Small intestine (tissue), 7 donors: ENCODE results near the gene RARRES2. TPM values are rescaled to one million over a fixed set of nuclear protein-coding genes. Genes with fewer than 3 reads are reported as not detected.
A peak's percentile ranks its signal among the peaks of the same experiment; 100 is the strongest.

Source experiments
- DNase-seq, 2 donors: peaks; one replicate each; pipeline versions ENCODE4 v3.0.0 to v3.0.0-alpha.2; 2013
- FAIRE-seq: peaks from 2 replicates; lab custom pipeline; 2012; peaks lifted over from hg19 to GRCh38; lab: Jason Lieb, UNC
- H3K27ac ChIP-seq, 3 donors: one replicate each; pipeline ENCODE4 v1.5.1; 2013; ENCODE audit warnings: low read length in 2 of 3, mild to moderate bottlenecking in 2 of 3, control low read depth in 1 of 3, inconsistent platforms in 1 of 3, low read depth in 1 of 3, moderate library complexity in 1 of 3
- H3K27me3 ChIP-seq, 3 donors: one replicate each; pipeline ENCODE4 v1.6.1; 2013; ENCODE audit warnings: low read length in 3 of 3, inconsistent platforms in 1 of 3; ENCODE audit not compliant: control insufficient read depth in 3 of 3, insufficient read depth in 3 of 3
- H3K36me3 ChIP-seq, 3 donors: one replicate each; pipeline ENCODE4 v1.6.1; 2013; ENCODE audit warnings: low read length in 3 of 3, inconsistent platforms in 1 of 3, low read depth in 1 of 3, mild to moderate bottlenecking in 1 of 3, moderate library complexity in 1 of 3; ENCODE audit not compliant: control insufficient read depth in 3 of 3, insufficient read depth in 2 of 3
- H3K4me1 ChIP-seq, 3 donors: one replicate each; pipeline ENCODE4 v1.6.1; 2013; ENCODE audit warnings: low read length in 2 of 3, inconsistent platforms in 1 of 3, low read depth in 1 of 3, mild to moderate bottlenecking in 1 of 3, moderate library complexity in 1 of 3; ENCODE audit not compliant: control insufficient read depth in 3 of 3, insufficient read depth in 2 of 3
- H3K4me3 ChIP-seq, 3 donors: one replicate each; pipeline ENCODE4 v1.5.1; 2013; ENCODE audit warnings: low read length in 3 of 3, control low read depth in 1 of 3, inconsistent platforms in 1 of 3, low read depth in 1 of 3, mild to moderate bottlenecking in 1 of 3, moderate library complexity in 1 of 3
- H3K9me3 ChIP-seq, 2 donors: one replicate each; pipeline ENCODE4 v1.6.1; 2013; ENCODE audit warnings: low read depth in 1 of 2, low read length in 1 of 2; ENCODE audit not compliant: control insufficient read depth in 2 of 2, insufficient read depth in 1 of 2
- WGBS, 3 donors: extraction: QIAGEN DNeasy Blood & Tissue Kit; methylation state at CpG; one replicate each; pipeline ENCODE4 v1.1.7; 2013; 5-methylcytosine and 5-hydroxymethylcytosine counted together
- polyA plus RNA-seq, 4 donors: library from polyadenylated mRNA; stranded (reverse) in 3 of 4; unstranded in 1 of 4; fragments of 200-250 nt in 3 of 4; fragments of 120-200 nt in 1 of 4; gene quantifications; one replicate each; pipeline versions ENCODE4 v1.2.1 to v1.2.3, GENCODE V29; 2013
- donor health status: healthy with polysubstance abuse.
- donor health status: control.
- donor health status: control.
- donor health status: Bipolar disorder and iron deficiency.
- donor health status: healthy.

Gene RARRES2
- polyA plus RNA-seq, 4 donors: 9.6 to 109 (median 36.9) TPM

- Histone ChIP-seq H3K27ac (peak overlapping the region in 1 of 3 donors; percentile 81), H3K36me3 (peaks cover 0 to 47% (median 0%) of the 10 kb centered on the region in 3 donors), H3K9me3 (no peaks in the 10 kb centered on the region), H3K4me1 (peaks cover 7 to 71% (median 7%) of the 10 kb centered on the region in 3 donors), H3K4me3 (no peak overlapping the region), H3K27me3 (no peaks in the 10 kb centered on the region)
- DNase-seq (no peak), FAIRE-seq (no peak)
- 24 to 66% (median 57%) methylated on average over 14 of the region's 14 CpGs for WGBS, 3 donors
Measured at GRCh38 chr7:150385302-150385723, 43.9 kb upstream of the RARRES2 start.

GRCh38 chr7:150384406-150385301, 43.2 kb upstream of the RARRES2 start:
- Histone ChIP-seq H3K36me3 (peaks cover 0 to 42% (median 0%) of the 10 kb centered on the region in 3 donors), H3K4me3 (no peak overlapping the region), H3K27ac (peak overlapping the region in 2 of 3 donors; percentile 28 to 81), H3K9me3 (no peaks in the 10 kb centered on the region), H3K27me3 (no peaks in the 10 kb centered on the region), H3K4me1 (peaks cover 7 to 76% (median 7%) of the 10 kb centered on the region in 3 donors)
- FAIRE-seq (no peak), DNase-seq (no peak)
- WGBS, 3 donors: 58 to 76% (median 70%) methylated on average over 15 of the region's 15 CpGs

GRCh38 chr7:150383710-150384397, 42.4 kb upstream of the RARRES2 start:
- Histone ChIP-seq H3K4me3 (peak overlapping the region in 1 of 3 donors; percentile 9), H3K36me3 (peaks cover 0 to 35% (median 0%) of the 10 kb centered on the region in 3 donors), H3K4me1 (peaks cover 7 to 70% (median 7%) of the 10 kb centered on the region in 3 donors), H3K9me3 (no peaks in the 10 kb centered on the region), H3K27me3 (no peaks in the 10 kb centered on the region), H3K27ac (peak overlapping the region in 2 of 3 donors; percentile 81 to 82)
- 20 to 56% (median 46%) methylated on average over 21 to 22 of the region's 22 CpGs for WGBS, 3 donors
- FAIRE-seq (no peak), DNase-seq (peak; percentile 61 to 90)

- Histone ChIP-seq H3K27ac (peak overlapping the region in 2 of 3 donors; percentile 81 to 82), H3K27me3 (no peaks in the 10 kb centered on the region), H3K4me3 (no peak overlapping the region), H3K36me3 (peaks cover 0 to 25% (median 0%) of the 10 kb centered on the region in 3 donors), H3K4me1 (peaks cover 7 to 72% (median 11%) of the 10 kb centered on the region in 3 donors), H3K9me3 (no peaks in the 10 kb centered on the region)
- DNase-seq: peak in 1 of 2 donors; percentile 33
- FAIRE-seq: no peak
- 15 to 51% (median 33%) methylated on average over 4 of the region's 4 CpGs for WGBS, 3 donors
Measured at GRCh38 chr7:150382844-150383225, 41.4 kb upstream of the RARRES2 start.

- Histone ChIP-seq H3K4me1 (peaks cover 7 to 76% (median 11%) of the 10 kb centered on the region in 3 donors), H3K27me3 (no peaks in the 10 kb centered on the region), H3K27ac (peak overlapping the region; percentile 4 to 81 (median 74)), H3K4me3 (no peak overlapping the region), H3K36me3 (peaks cover 0 to 23% (median 0%) of the 10 kb centered on the region in 3 donors), H3K9me3 (no peaks in the 10 kb centered on the region)
- 22 to 61% (median 37%) methylated on average over 15 to 20 of the region's 20 CpGs for WGBS, 3 donors
- DNase-seq (no peak), FAIRE-seq (no peak)
Measured at GRCh38 chr7:150382123-150382843, 40.9 kb upstream of the RARRES2 start.

GRCh38 chr7:150381785-150382122, 40.3 kb upstream of the RARRES2 start:
- no peak overlapping the region for H3K27ac ChIP-seq
- no peak for DNase-seq
- H3K4me1 ChIP-seq: peaks cover 7 to 81% (median 11%) of the 10 kb centered on the region in 3 donors
- H3K27me3 ChIP-seq: no peaks in the 10 kb centered on the region
- no peak for FAIRE-seq
- no peaks in the 10 kb centered on the region for H3K9me3 ChIP-seq
- no peak overlapping the region for H3K4me3 ChIP-seq
- WGBS, 3 donors: 63 to 100% (median 92%) methylated on average over 1 of the region's 1 CpG
- H3K36me3 ChIP-seq: peaks cover 0 to 22% (median 0%) of the 10 kb centered on the region in 3 donors

GRCh38 chr7:150381096-150381495, 39.7 kb upstream of the RARRES2 start:
- Histone ChIP-seq H3K27ac (no peak overlapping the region), H3K36me3 (peaks cover 0 to 22% (median 0%) of the 10 kb centered on the region in 3 donors)
- WGBS, 3 donors: 57 to 71% (median 64%) methylated on average over 9 of the region's 9 CpGs

GRCh38 chr7:150380463-150380862, 39.0 kb upstream of the RARRES2 start:
- DNase-seq: no peak
- Histone ChIP-seq H3K27me3 (no peaks in the 10 kb centered on the region), H3K4me3 (peak overlapping the region in 1 of 3 donors; percentile 70), H3K9me3 (no peaks in the 10 kb centered on the region), H3K4me1 (peaks cover 12 to 82% (median 13%) of the 10 kb centered on the region in 3 donors), H3K27ac (peak overlapping the region in 1 of 3 donors; percentile 28), H3K36me3 (peaks cover 0 to 21% (median 4%) of the 10 kb centered on the region in 3 donors)
- WGBS, 3 donors: 46 to 56% (median 49%) methylated on average over 11 of the region's 11 CpGs
- no peak for FAIRE-seq

More at GRCh38 chr7:150381096-150381495, 39.7 kb upstream of the RARRES2 start:
- H3K4me3 ChIP-seq: no peak overlapping the region
- H3K27me3 ChIP-seq: no peaks in the 10 kb centered on the region
- FAIRE-seq (no peak), DNase-seq (no peak)
- no peaks in the 10 kb centered on the region for H3K9me3 ChIP-seq
- H3K4me1 ChIP-seq: peaks cover 11 to 82% (median 12%) of the 10 kb centered on the region in 3 donors
